ENCODE measurements around the gene CDAN1.

CDAN1 gene

DNA sequence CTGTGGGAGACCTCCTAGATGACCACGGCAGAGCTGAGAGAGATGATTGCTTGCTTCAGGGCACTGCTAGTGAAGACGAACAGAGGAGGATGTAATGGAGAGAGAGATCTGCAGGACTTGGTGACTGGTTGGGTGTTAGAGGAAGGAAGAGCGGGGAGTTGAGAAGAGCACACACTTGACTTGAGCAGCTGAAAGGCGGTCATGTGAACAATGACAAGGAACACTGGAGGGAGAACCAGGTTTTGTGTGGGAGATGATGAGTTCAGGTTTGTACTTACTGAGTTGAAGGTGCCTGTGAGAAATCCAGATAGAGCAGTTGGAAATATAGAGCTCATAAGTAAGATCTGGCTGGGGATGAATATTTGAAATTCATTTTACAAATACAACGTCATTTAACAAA is 40.3 kb downstream of the CDAN1 start:
- no peaks in the 10 kb centered on the region for H3K4me1 Mint-ChIP-seq
- H3K27ac Mint-ChIP-seq, result no peak overlapping the region
- peaks cover 17% of the 10 kb centered on the region for H3K9me3 Mint-ChIP-seq
- peaks cover 49% of the 10 kb centered on the region for H3K36me3 Mint-ChIP-seq (ENCODE audit: low read depth)
- H3K4me3 Mint-ChIP-seq, result no peak overlapping the region
- no peaks in the 10 kb centered on the region for H3K27me3 Mint-ChIP-seq (ENCODE audit: low read depth)
- TF ChIP-seq, protein P1, sequence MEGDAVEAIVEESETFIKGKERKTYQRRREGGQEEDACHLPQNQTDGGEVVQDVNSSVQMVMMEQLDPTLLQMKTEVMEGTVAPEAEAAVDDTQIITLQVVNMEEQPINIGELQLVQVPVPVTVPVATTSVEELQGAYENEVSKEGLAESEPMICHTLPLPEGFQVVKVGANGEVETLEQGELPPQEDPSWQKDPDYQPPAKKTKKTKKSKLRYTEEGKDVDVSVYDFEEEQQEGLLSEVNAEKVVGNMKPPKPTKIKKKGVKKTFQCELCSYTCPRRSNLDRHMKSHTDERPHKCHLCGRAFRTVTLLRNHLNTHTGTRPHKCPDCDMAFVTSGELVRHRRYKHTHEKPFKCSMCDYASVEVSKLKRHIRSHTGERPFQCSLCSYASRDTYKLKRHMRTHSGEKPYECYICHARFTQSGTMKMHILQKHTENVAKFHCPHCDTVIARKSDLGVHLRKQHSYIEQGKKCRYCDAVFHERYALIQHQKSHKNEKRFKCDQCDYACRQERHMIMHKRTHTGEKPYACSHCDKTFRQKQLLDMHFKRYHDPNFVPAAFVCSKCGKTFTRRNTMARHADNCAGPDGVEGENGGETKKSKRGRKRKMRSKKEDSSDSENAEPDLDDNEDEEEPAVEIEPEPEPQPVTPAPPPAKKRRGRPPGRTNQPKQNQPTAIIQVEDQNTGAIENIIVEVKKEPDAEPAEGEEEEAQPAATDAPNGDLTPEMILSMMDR (IDR thresholded peaks at IDR 0.05; ENCODE audit: unreplicated experiment in 3 of 3), result no peak

DNA sequence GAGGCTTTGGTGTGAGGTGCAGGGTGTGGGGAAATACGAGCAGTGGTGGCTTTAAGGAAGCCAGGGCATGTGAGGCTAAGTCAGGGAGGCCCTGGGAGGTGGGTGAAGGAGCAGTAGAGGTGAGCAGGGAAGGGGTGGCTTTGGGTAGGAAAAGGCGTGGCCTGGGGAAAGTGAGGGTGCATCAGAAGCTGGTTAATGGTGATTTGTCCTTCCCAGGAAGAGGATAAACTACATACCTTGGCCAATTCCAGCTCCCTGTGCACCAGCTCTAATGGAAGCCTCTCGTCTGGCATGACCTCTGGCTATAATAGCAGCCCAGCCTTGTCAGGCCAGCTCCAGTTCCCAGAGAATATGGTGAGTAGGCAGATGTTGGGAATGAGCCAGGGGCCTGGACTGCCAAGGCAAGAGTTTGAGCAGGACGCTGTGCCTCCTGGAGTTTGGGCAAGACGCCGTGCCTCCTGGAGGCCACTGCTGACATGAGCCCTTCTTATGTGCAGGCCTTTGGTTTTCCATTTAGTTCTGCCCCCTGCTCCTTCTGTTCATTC is 41.3 kb downstream of the CDAN1 start:
- Mint-ChIP-seq H3K27ac (no peak overlapping the region), H3K4me3 (no peak overlapping the region), H3K9me3 (peaks cover 9% of the 10 kb centered on the region), H3K36me3 (ENCODE audit: low read depth) (peaks cover 40% of the 10 kb centered on the region), H3K4me1 (no peaks in the 10 kb centered on the region), H3K27me3 (ENCODE audit: low read depth) (no peaks in the 10 kb centered on the region)
- TF ChIP-seq, protein P1 (IDR thresholded peaks at IDR 0.05; ENCODE audit: unreplicated experiment in 3 of 3), result no peak

DNA sequence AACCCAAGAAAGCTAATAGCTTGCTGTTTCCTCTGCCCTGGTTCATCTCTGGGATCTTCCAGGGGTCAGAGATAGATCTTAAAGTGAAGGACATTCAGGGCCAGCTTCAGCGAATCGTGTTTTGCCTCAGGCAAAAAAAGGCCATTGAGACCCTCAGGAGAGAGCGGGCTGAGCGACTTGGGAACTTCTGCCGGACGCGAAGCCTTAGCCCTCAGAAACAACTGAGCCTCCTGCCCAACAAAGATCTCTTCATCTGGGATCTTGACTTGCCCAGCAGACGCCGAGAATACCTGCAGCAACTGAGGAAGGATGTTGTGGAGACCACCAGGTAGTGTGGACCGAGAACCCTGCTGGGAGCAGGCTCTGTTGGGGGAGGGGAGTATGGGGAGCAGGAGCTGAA is 42.5 kb downstream of the CDAN1 start:
- Mint-ChIP-seq H3K36me3 (ENCODE audit: low read depth) (peaks cover 30% of the 10 kb centered on the region), H3K27me3 (ENCODE audit: low read depth) (no peaks in the 10 kb centered on the region), H3K4me3 (no peak overlapping the region), H3K4me1 (no peaks in the 10 kb centered on the region), H3K27ac (no peak overlapping the region), H3K9me3 (peaks cover 2% of the 10 kb centered on the region)
- TF ChIP-seq, protein P1 (IDR thresholded peaks at IDR 0.05; ENCODE audit: unreplicated experiment in 3 of 3), result no peak

DNA sequence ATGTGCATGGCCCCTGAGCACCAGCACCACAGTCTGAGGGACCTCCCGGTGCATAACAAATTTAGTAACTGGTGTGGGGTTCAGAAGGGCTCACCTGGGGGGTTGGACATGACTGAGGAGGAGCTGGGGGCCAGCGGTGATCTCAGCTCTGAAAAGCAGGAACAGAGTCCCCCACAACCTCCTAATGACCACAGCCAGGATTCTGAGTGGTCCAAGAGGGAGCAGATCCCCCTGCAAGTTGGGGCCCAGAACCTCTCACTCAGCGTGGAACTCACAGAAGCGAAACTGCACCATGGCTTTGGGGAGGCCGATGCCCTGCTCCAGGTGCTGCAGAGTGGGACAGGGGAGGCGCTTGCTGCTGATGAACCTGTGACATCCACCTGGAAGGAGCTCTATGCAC is 43.0 kb downstream of the CDAN1 start:
- TF ChIP-seq, protein P1 (IDR thresholded peaks at IDR 0.05; ENCODE audit: unreplicated experiment in 3 of 3), result no peak
- Mint-ChIP-seq H3K9me3 (no peaks in the 10 kb centered on the region), H3K4me1 (no peaks in the 10 kb centered on the region), H3K36me3 (ENCODE audit: low read depth) (peaks cover 26% of the 10 kb centered on the region), H3K27me3 (ENCODE audit: low read depth) (no peaks in the 10 kb centered on the region), H3K27ac (no peak overlapping the region), H3K4me3 (no peak overlapping the region)

DNA sequence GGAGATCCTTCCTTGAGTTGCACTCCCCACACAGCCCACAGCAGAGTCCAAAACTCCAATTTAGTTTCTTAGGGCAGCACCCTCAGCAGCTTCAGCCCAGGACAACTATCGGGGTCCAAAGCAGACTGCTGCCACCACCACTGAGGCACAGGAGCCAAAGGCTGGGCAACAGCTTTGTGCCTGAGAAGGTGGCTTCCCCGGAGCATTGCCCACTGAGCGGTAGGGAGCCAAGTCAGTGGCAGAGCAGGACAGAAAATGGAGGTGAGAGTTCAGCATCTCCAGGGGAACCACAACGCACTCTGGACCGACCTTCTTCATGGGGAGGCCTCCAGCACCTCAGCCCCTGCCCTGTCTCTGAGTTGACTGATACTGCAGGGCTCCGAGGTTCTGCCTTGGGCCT is 43.4 kb downstream of the CDAN1 start:
- TF ChIP-seq, protein P1 (IDR thresholded peaks at IDR 0.05; ENCODE audit: unreplicated experiment in 3 of 3), result no peak
- Mint-ChIP-seq H3K4me1 (no peaks in the 10 kb centered on the region), H3K9me3 (no peaks in the 10 kb centered on the region)

DNA sequence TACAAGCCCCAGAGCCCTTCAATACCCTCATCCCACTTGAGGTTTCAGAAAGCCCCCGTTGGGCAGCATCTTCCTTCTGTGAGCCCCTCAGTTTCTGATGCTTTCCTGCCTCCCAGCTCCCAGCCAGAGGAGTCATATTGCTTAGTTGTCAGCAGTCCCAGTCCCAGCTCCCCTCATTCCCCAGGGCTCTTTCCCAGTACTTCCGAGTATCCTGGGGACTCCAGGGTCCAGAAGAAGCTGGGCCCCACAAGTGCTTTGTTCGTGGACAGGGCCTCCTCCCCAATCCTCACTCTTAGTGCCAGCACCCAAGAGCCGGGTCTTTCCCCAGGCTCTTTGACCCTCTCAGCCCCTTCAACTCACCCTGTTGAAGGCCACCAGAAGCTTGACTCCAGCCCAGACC is 43.9 kb downstream of the CDAN1 start:
- H3K36me3 Mint-ChIP-seq (ENCODE audit: low read depth), result peaks cover 23% of the 10 kb centered on the region
- no peak overlapping the region for H3K4me3 Mint-ChIP-seq
- TF ChIP-seq, protein P1 (IDR thresholded peaks at IDR 0.05; ENCODE audit: unreplicated experiment in 3 of 3), result no peak
- H3K27me3 Mint-ChIP-seq (ENCODE audit: low read depth), result no peaks in the 10 kb centered on the region
- H3K27ac Mint-ChIP-seq, result no peak overlapping the region
- no peaks in the 10 kb centered on the region for H3K4me1 Mint-ChIP-seq
- no peaks in the 10 kb centered on the region for H3K9me3 Mint-ChIP-seq

More for the DNA sequence above, 43.4 kb downstream of the CDAN1 start:
- H3K27me3 Mint-ChIP-seq (ENCODE audit: low read depth), result no peaks in the 10 kb centered on the region
- H3K27ac Mint-ChIP-seq, result no peak overlapping the region
- no peak overlapping the region for H3K4me3 Mint-ChIP-seq
- peaks cover 24% of the 10 kb centered on the region for H3K36me3 Mint-ChIP-seq (ENCODE audit: low read depth)

Data from nephron (organoid).